GM12872 (cell line): Measurements from ENCODE around the gene TCAP.

ENCODE experiments used
- CTCF ChIP-seq: IDR thresholded peaks from 3 replicates; pipeline ENCODE4 v1.5.1; 2011; ENCODE audit warnings: low read depth, mild to moderate bottlenecking, low read length, moderate library complexity; ENCODE audit not compliant: insufficient read depth

TCAP gene

GRCh38 chr17:39661744-39662541, 3.2 kb upstream of the TCAP start:
- TF ChIP-seq CTCF: no peak

GRCh38 chr17:39662551-39663339, 2.4 kb upstream of the TCAP start:
- TF ChIP-seq CTCF: no peak

GRCh38 chr17:39663340-39663687, 1.8 kb upstream of the TCAP start:
- TF ChIP-seq CTCF: no peak

GRCh38 chr17:39663688-39664580, 1.2 kb upstream of the TCAP start:
- no peak for TF ChIP-seq CTCF

GRCh38 chr17:39665642-39666224, 584 bp downstream of the TCAP start:
- TF ChIP-seq CTCF: no peak

GRCh38 chr17:39666231-39666600, 1.1 kb downstream of the TCAP start:
- no peak for TF ChIP-seq CTCF
